Measurements from ENCODE around the gene PEX13.
"Not testable (repeated sequence)": the region's sequence is repeated elsewhere in the genome, so short reads cannot be mapped to it uniquely, and the experiment has no call there.

Gene PEX13

GRCh38 chr2:61006486-61007105, 10.9 kb upstream of the PEX13 start:
- DNase-seq (ENCODE audit: low read depth), result no peak

- no peak for DNase-seq (ENCODE audit: low read depth)
Observed at GRCh38 chr2:61009355-61009754, 8.2 kb upstream of the PEX13 start.

DNA sequence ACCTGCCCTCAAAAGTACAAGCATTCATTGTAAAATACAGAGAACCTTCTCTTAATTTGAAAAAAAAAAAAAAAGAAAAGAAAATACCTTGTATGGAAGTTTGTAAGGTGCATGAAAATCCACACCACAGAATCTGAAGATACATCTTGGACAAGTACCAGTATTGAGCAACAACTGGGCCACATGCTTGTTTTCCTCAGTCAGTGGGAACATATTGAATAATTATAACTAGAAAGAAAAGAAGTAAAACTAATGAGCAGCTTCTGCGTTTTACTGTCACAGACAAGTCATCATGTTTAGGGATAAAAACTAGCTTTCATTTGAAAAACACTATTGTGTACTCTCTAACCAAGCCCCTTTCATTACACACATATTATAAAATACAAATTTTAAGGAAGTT, 5.8 kb upstream of the PEX13 start:
- DNase-seq (ENCODE audit: low read depth), result no peak

DNA sequence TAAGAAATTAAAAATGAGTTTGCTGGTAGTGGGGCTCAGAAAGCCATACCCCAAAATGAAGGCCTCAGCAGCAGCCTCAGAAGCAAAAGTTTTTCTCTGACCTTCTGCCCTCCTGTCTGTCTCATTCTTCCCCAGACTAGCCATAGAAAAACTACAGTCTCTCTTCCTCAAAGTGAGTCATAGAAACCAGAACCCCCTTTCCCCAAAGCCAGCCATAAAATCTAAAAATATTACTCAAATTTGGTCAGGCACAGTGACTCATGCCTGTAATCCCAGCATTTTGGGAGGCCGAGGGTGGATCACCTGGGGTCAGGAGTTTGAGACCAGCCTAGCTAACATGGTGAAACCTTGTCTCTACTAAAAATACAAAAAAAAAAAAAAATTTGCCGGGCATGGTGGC, 5.2 kb upstream of the PEX13 start:
- DNase-seq (ENCODE audit: low read depth), result not testable (repeated sequence)

DNA sequence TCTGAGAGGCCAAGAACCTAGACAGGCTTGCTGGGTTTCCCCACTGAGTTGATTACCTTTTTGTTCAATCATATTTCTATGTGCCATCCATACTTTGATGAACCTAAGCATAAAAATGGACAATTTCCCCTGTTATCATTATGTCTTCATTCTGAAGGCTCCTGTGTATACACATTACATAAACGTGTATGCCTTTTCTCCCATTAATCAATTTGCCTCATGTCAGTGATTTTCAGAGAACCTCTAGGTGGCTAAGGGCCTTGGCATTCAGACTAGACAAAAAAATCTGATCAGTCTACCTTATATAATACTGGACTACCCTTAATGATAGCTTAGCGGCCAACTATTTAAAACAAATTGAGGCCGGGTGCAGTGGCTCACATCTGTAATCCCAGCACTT, 4.1 kb upstream of the PEX13 start:
- no peak for DNase-seq (ENCODE audit: low read depth)

DNA sequence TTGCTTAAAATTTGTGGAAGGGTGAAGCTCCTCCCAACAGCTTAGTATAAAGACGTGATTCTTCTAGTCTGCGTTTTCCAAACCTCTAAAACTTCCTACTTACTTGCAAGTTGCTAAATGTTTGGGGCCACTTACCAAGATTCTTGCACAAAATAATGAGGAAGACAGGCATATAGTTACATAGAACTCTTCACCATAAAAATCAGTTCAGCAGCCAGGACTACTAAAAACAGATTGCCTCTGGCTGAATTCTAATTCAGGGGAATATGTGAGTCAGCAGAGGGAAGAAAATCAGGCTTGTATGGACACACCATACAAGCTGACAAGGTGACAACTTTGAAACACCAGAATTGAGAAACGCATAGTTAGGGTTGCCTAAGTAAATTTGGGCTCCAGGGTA, 2.8 kb upstream of the PEX13 start:
- DNase-seq (ENCODE audit: low read depth), result no peak

DNA sequence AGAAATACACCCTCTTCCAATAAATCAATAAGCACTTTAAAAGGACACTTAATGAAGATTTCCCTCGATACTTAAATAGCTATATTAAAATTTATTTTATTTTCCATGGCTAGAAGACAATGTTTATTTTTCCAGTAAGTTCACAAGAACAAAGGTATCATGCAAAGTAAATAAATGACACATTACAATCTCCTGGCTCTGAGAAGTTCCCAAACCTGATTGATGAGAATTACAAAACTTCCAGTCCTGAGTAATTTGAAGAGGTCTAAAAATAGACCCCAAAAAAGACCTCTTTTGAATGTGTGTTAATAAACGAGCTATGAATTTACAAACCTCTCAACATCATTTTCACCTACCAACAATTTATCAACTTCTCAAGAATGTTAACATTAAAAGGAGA, 1.5 kb upstream of the PEX13 start:
- DNase-seq (ENCODE audit: low read depth), result no peak

DNA sequence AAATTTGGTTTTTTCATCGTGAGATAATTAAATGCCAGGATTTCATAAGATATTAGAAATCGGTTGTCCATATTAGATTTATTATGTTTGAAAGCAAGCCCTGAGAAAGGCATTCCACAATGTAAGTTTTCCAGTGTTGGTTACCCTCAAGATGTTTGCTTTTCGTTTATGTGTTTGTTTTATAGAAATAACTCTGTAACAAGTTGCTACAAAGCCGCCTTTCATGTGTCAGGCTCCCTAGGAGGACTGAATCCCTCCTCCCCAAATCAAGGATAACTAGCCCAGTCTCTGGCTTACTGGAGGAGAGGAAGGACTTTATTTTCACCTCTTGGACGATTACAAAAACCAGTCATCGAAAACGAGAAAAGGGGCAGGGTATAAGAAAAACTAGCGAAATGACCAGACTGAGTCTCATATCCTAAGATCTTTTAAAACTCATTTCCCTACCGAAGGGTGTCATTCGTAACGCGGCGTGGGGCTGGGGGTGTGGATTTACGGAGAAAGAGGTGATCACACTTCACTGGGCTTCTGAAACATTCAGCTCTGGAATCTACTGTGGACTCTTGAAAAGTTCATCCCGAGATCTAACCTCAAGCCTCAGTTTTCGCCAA, 1.0 kb upstream of the PEX13 start:
- no peak for DNase-seq (ENCODE audit: low read depth)

DNA sequence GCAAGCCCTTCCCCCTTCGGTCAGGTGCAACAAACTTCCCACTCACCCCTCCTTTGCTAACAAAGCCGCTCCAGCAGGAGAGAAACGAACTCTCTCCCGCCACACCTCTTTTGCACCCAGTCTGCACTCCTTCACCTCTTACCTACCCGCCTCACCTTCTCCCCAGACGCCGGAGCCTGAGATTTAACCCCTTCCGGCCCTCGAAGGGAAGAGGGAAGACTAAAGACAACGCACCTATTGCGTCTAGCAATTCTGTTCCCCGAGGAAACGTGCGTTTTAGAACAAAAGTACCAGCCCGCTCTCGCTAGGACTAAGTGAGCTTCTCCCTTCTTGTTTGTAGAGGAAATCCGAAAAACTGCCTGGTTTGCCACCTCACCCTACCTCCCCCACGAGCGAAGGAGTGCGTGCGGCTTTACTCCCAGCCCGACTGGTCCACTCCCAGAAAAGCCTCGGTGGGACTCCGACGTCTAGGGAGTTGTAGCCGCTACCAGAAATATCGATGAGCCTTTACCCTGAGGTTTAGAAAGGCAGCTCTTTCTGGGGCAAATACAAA, 441 bp upstream of the PEX13 start:
- peak; percentile 41 for DNase-seq (ENCODE audit: low read depth)

- no peak for DNase-seq (ENCODE audit: low read depth)
Observed at GRCh38 chr2:61018318-61018755, 817 bp downstream of the PEX13 start.

- no peak for DNase-seq (ENCODE audit: low read depth)
Observed at GRCh38 chr2:61018798-61019197, 1.3 kb downstream of the PEX13 start.

DNA sequence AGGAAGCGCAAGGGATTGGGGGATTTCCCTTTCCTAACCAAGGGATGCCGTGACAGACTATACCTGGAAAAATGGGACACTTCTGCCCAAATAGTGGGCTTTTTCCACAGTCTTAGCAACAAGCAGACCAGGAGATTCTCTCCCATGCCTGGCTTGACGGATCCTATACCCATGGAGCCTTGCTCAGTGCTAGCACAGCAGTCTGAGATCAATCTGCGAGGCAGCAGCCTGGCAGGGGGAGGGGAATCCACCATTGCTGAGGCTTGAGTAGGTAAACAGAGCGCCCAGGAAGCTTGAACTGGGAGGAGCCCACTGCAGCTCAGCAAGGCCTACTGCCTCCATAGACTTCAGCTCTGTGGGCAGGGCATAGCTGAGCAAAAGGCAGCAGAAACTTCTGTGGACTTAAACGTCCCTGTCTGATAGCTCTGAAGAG, 3.7 kb downstream of the PEX13 start:
- no peak for DNase-seq (ENCODE audit: low read depth)

GRCh38 chr2:61023670-61024069, 6.2 kb downstream of the PEX13 start:
- no peak for DNase-seq (ENCODE audit: low read depth)

GRCh38 chr2:61029533-61029932, 12.0 kb downstream of the PEX13 start:
- no peak for DNase-seq (ENCODE audit: low read depth)

GRCh38 chr2:61034592-61034991, 17.1 kb downstream of the PEX13 start:
- not testable (repeated sequence) for DNase-seq (ENCODE audit: low read depth)

DNA sequence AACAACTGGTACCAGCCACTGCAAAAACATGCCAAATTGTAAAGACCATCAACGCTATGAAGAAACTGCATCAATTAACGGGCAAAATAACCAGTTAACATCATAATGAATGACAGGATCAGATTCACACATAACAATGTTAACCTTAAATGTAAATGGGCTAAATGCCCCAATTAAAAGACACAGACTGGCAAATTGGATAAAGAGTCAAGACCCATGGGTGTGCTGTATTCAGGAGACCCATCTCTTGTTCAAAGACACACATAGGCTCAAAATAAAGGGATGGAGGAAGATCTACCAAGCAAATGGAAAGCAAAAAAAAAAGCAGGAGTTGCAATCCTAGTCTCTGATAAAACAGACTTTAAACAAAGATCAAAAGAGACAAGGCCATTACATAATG, 19.1 kb downstream of the PEX13 start:
- not testable (repeated sequence) for DNase-seq (ENCODE audit: low read depth)

- no peak for DNase-seq (ENCODE audit: low read depth)
Observed at GRCh38 chr2:61042807-61043206, 25.3 kb downstream of the PEX13 start.

DNA sequence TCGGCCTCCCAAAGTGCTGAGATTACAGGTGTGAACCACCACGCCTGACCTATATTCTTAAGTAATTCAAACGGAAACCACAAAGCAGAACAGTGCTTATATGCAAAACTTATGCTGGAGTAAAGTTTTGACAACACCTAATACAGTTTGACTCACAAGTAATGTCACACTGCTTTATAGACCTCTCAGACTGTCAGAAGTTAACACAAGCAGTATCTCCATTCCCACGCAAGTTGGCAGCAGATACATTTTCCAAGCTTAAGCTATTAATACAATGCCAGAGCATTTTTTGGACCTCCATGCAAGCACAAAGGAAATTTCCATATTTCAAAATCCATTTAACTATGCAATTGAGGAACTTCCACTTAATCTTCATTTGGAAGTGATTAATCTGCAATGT, 27.1 kb downstream of the PEX13 start:
- DNase-seq (ENCODE audit: low read depth), result no peak

- no peak for DNase-seq (ENCODE audit: low read depth)
Observed at GRCh38 chr2:61045226-61045625, 27.7 kb downstream of the PEX13 start.

DNA sequence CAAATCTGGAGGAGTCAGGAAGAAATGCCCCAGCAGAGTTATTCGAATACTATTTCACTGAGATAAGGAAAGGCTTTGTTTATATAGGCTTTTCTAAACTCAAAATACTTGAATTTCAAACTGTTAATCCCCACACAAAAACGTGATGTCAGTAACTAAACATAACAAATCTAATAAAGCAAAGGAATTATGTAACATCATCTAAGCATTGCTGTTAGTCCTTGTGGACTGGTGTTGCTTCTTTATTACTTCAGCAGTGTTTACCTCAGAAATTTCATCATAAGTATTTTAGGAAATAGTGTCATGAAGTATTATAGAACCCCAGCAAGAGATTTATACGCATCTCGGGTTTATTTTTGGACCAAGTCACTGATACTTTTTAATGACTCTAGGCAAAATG, 28.5 kb downstream of the PEX13 start:
- no peak for DNase-seq (ENCODE audit: low read depth)

GRCh38 chr2:61055557-61055956, 38.0 kb downstream of the PEX13 start:
- no peak for DNase-seq (ENCODE audit: low read depth)

DNA sequence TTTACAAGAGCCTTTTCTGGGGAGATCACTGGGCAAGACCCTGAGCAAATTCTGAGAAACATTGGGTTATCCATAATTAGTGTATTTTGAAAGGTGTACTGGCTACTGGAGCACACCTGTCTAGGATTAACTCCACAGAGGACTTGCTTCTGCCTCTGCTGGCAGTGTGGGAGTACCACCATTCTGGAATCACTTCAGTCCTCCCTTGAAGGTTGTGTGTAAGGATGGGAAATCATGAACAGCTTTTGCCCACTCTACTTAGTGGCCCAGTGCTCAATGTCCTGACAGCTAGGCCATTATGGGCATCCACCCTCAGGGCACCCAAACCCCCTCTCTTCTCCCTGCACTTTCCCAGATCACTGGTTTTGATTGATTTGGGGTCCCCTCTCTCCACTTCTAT, 40.0 kb downstream of the PEX13 start:
- no peak for DNase-seq (ENCODE audit: low read depth)

DNA sequence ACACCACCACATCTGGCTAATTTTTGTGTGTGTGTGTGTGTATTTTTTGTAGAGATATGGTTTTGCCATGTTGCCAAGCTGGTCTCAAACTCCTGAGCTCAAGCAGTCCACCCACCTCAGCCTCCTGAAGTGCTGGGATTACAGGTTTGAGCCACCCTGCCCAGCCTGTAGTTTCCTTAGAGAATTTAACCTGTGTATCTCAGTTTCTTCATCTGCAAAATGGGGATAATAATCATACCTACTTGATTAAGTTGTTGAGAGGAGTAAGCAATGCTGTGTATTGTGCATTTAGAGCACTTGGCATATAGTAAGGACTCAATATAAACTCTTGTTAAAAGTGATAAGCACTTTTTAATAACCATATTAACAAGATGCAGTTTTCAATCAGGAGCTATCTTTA, 41.9 kb downstream of the PEX13 start:
- no peak for DNase-seq (ENCODE audit: low read depth)

Measured in stimulated activated CD8-positive, alpha-beta memory T cell treated with anti-CD3 and anti-CD28 coated beads, Interleukin-7, amount 100 ng/mL, for 24 hours (primary cell).